HG03135 (cell line): ENCODE results near the gene LDLRAD4.

Experiments
- ATAC-seq: cut with Tn5 transposase; IDR thresholded peaks from one replicate; pipeline ENCODE4 v1.9.1; 2021; ENCODE audit warnings: mild to moderate bottlenecking, moderate library complexity; ENCODE audit not compliant: unreplicated experiment

The LDLRAD4 gene

DNA sequence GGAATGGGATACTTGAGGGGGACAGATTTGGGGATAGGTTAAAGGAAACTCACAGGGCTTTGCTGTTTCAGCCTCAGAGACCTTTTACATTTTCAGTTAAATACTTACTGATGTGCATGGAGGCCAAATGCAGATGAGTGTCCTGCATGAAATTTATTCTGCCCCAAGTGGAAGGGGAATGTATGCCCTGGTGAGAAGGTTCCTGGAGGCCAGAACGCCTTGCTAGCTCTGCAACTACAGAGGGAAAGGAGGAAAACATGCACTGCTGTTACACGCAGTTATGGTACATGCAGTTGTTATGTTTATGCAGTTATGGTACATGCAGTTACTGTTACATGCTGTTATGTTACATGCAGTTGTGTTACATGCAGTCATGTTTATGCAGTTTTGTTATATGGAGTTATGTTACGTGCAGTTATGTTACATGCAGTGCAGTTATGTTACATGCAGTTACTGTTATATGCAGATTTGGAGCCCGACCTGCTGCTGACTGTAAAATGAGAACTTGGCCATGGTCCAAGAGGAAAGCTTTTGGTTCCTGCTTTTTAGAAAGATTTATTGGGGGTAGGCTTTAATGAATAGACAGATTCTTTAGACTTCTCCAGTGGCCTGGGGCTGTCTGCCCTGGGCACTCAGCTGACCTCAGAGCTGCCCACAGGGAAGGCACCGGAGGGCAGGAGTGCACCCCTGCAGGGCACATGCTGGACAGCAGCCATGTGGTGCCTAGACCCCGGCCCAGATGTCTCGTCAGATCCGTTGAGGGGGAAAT lies 84.1 kb downstream of the LDLRAD4 start:
- no peak for ATAC-seq

DNA sequence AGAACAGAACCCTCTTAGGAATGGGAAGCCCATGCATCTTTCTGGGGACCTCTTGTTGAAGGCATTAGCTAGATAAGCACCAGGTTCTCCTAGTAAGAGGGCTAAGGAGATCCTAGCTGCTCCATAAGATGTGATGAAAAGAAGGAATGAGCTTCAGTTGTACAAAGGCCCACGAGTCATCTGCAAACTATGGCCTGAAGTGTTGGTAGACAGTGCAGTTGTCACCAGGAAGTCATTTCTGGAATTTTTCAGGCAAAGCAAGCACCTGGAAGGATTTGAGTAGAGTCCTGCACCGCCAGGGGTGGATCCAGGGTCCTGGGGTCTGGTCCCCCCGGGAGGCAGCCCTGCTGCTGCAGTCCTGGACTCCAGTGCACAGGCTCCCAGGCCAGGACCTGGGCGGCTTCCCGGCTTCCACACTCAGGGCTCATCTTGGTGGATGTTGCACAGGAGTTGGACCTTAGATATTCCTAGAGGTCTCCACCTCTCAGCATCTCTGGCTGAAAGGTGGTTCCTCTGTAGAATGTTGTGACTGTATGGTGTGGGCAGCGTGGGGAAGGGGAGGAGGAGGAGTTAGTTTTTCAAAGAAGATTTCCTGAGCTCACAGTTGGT lies 85.3 kb downstream of the LDLRAD4 start:
- no peak for ATAC-seq

DNA sequence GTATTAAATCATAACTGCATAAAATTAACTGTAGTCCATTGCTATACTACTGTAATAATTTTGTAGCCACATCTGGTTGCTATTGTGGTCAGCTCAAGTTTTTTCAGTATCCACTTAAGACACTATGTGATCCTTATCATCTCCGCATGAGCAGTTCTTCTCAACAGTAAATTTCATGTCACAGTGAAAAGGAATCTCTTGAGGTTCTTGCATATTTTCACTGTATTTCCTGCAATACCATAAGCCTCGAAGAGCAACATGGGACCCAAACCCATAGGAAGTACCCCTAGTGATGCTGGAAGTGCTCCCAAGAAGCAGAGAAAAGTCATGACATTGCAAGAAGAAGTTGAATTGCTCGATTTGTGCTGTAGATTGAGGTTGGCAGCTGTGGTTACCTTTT lies 86.7 kb downstream of the LDLRAD4 start:
- no peak for ATAC-seq

DNA sequence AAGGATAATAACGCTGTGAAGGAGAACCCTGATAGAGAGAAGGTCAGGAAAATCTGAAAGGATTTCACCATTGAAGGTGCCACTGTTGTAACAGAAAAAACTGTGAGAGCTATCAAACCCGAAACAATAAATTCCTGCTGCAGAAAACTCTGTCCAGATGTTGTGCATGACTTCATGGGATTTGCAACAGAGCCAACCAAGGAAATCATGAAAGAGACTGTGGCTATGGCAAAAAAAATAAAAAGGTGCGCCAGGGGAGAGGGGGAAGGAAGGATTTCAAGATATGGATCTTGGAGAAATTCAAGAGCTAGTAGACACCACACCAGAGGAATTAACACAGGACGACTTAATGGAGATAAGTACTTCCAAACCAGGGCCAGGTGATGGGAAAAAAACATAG lies 88.0 kb downstream of the LDLRAD4 start:
- no peak for ATAC-seq

DNA sequence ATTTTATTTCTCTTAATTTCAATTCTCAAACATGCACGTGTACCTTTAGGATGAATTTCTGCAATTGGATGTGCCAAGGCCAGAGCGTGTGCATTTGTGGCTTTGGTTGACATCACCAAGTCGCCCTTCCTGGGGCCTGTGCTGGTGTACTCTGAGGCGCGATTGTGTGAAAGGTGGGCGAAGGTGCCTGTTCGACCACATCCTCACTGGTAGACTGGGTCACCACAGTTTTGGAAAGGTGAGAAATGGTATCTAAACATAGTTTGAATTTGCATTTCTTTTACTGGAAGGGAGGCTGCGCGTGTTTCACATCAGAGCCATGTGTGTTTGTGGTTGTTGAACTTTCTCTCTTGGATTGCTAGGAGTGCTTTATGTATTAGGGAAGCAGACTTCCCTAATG lies 89.8 kb downstream of the LDLRAD4 start:
- no peak for ATAC-seq

DNA sequence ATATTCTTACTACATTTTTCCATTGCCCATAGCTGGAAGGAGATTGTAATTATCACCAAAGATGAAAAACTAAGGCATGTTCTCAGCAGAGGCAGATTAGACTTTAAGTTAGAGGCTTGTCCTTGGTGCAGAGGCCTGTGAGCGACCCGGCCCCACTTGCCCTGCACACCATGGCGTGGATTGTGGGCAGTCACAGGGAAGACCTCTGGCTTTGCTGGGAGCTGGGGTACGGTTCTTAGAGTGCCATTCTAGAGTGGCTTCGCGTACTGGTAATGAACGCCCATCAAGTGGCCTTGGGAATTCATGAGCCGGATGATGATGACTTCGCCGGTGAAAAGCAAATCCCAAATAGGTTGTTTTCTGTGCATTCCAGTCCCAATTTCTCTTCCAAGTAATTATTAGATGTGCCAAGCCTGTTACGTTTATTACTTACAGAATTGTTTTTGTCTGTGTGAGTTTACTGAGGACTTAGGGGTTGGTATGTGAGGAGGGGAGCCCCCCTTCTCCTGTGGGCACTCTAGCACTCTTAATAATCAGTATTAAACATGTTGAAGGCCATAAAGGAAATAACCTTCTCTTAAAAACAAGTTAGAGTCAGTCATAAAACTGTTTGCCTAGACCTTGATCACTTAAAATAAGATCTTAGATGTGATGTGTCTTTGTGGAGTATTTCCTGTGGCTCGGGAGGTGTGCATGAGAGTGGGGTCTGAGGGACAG lies 90.6 kb downstream of the LDLRAD4 start:
- no peak for ATAC-seq

DNA sequence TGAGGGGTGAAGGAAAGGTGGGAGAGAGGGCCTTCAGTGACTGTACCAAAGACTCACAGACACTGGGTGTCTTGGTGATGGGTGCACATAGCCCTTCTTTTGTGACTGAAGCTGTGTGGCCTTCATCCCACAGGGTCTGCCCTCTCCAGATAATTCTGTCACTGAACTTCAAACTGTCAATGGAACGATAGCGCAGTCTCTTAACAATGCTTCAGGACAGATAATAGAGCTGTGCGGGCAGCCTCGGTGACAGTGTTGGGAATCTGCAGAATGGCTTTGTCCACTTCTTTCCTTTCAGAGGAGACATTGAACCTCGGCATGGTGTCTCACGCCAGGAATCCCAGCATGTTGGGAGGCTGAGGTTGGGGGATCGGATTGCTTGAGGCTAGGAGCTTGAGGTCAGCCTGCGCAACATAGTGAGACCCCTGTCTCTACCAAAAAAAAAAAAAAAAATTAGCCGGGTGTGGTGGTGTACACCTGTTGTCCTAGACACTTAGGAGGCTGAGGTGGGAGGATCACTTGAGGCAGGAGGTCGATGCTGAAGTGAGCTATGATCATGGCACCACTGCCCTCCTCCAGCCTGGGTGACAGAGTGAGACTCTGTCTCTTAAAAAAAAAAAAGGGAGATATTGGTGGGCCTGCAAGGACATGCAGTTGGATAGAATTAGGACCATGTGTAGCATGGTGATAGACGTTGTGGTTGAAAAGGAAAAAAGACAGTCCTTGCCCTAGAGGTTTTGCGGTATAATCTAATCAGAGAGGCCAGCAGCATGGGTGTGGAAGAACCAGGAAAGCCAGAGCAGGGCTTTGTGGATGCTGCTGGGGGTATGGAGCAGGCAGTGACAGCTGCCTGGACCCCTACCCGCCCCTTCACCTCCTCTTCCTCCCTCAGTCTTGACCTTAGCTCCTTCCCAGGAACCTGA lies 91.4 kb downstream of the LDLRAD4 start:
- no peak for ATAC-seq

DNA sequence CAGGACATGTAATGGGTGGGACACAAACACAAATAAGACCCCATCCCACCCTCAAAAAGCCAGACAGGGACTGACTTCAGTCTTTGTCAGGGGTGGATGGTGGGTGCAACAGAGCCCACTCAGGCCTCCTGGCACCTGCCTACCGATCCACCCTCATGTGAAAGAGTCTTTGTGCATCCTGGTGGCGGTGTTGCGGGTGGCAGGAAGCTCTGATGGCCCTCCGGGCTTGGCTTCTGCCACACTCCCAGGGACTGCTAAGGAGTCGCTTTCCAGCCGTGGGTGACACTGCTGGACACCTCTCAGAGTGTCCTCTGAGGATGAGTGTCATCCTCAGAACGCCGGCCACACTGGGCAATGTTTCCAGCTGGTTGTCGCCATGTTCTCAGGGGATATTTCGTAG lies 92.6 kb downstream of the LDLRAD4 start:
- ATAC-seq = no peak

DNA sequence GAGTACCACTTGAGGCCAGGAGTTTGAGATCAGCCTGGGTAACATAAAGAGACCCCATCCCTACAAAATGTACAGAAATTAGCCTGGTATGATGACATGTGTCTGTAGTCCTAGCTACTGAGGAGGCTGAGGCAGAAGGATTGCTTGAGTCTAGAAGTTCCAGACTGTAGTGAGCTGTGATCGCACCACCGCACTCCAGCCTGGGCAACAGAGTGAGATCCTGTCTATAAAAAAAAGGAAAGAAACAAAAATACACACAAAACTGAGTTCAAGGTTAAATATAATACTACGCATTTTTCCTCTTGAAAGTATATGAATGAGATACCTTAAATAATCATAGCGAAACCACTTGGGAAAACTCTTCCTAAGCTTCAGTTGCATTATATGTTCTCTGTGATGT lies 94.0 kb downstream of the LDLRAD4 start:
- no peak for ATAC-seq

DNA sequence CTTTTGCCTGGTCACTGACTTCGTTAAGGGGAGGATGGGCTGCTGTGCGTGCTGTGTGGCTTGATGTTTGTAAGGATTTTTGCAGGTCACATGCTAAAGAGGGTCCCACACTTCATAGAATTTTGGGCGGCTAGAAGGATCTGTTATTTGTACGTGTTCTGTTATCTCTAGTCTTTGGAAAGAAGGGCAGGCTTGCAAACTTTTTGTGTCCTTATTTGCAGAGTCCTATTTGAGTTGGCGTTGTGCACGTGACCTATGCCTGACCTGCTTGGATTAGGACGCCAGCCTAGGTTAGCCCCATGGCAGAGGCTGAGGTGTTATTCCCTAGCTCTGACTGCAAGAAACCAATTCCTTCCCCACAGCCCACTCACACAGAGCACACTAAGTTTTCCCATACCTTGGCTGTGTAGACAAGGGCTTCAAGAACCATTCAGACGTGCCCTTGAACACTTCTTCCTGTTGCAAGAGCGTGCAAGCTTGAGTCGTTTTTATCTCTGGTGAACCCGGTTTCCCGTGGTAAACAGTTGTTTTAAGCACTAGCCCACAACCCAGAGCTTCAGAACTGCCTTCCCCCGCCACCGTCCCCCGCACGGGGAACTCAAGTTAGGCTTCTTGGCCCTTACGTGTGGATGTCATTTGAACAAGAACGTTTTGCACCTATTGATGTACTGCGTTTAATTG lies 94.6 kb downstream of the LDLRAD4 start:
- no peak for ATAC-seq

DNA sequence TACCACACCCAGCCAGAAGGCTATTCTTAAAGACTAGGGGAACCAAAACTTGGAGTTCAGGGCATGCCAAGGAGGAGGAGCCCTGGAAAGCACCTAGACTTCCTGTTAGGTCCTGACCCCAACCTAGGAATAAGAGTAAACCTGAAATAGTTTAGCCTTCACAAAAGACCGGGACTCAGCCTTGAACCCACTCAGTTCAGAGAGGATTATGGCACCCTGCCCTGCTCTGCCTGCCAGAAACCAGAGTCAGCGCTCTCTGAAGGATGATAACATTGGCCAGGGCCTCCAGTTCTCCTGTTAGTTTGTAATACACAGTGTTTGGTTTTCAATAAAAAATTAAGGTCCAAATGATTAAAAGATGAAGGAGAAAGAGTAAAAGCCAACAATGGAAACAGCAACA lies 96.4 kb downstream of the LDLRAD4 start:
- no peak for ATAC-seq

DNA sequence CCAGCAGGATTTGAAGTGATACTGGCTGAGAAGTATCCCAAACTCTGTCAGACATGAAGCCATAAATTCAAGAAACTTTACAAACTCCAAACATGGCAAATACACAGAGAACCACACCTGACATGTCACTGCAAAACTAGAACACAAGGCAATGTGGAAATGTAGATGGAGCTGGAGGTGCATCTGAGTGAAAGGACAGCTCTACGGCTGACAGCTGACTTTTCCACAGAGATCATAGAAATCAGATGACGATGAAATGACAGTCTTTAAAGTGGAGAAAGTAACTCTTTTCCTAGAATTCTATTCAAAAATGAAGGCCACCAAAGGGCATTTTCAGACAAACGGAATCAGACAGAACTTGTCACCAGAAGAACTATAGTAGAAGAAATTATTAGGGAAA lies 97.5 kb downstream of the LDLRAD4 start:
- ATAC-seq = no peak

DNA sequence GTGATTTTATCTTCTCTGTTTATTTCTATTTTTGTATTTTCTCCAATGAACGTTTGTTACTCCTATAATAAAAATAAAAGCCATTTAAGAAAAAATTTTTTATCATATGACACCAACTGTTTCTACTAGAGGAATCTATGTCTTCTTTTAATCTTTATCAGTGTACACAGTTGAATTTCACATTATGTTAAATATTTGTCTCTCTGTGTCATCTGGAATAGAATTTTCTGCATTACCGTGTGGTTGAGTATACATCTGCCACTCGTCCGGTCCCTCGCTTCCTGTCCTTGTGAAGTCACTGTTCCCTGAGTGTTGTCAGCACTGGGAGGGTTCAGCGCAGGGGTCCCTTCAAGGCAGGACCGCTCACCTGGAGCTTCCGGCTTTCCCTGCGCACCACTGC lies 99.2 kb downstream of the LDLRAD4 start:
- no peak for ATAC-seq

DNA sequence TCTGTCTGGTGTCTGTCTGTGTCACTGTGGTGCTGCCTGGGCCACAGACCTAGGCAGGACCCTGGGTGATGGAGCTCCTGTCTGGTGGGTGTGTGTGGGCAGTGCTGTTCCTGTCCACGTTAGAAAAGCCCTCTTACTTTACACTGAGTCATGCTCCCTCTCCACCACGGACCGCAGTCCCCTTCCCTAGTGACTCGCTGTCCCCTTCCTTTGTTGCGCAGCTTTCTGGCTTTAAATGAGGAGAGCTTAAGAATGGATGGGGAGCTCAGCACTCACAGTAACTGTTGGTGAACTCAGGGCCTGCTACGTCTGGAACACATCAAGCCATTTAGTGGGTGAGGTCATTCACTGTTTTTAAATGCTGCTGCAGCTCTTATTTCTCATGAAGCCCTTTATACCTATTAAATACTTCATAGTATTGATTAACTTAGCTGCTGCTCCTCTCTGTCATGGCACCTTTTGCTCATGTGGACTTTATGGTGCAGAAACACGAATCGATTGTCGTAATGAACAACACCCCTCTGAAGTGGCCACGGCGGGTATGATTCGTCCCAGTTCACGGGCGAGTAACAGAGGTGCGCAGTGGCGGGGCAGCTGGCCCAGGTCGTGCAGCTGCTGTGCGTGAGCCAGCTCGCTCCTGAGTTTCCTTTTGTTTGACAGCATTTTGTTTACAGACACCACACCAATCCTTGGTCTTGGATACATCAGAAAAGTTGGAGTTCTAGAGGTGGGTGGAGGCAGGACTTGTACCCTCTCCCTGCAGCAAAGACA lies 100.4 kb downstream of the LDLRAD4 start:
- no peak for ATAC-seq

DNA sequence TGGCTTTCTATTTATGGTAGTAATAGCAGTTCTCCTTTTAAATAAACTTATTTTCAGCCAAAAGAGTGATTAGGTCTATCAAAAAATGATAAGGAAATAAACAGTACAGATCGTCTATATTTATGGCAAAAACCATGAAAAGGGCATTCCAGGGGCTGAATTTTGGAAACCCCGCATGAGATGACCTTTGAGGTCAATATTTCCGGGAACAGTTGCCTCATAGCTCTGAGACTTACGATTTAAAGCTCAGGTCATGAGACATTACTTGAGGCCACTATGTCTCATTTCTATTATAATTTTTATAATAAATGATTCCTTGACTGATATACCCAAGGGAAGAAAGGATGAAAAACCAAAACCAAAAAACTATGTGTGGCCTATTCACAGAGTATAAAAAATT lies 101.1 kb downstream of the LDLRAD4 start:
- no peak for ATAC-seq

DNA sequence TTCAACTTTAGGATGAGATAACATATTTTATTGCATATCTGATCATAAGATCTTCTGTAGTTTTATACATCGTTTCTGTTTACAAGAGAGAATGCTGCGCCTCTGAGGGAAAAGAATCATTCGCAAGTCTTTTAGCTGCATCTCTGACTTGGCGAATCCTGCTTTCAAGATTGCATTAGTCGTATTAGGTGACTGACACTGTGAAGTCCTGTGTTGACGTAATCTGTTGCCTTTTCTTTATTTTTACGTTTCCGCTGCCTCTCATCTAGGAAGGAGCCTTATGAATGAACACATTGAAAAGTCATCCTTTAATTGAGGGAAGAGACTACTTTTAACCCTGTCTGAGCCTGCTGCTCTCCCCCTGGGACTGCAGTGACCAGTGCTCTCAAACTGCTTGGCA lies 101.5 kb downstream of the LDLRAD4 start:
- ATAC-seq = no peak

DNA sequence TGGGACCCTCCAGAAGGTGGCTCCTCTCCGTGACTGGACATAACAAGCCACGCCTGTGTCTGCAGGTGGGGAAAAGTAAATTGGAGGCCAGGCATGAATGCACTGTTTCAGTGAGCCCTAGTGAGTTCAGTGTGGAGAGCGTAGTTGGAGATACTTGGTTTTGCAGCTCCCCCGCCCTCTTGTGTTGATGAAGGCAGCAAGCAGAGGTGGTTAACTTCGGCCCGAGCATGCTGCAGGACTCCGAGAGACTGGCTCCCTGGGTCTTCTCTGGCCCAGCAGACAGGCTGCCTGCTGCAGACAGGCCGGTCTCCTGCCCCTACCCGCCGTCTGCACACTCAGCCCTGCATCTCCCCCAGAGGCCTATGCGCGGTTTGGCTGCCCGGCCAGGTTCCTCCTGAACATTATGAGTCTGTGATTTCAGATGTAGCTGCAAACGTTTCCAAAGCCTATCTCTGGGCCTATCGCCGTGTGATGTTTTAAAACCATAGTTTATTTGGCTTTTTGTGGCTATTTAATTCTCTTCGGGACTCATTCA lies 102.4 kb downstream of the LDLRAD4 start:
- ATAC-seq = no peak

DNA sequence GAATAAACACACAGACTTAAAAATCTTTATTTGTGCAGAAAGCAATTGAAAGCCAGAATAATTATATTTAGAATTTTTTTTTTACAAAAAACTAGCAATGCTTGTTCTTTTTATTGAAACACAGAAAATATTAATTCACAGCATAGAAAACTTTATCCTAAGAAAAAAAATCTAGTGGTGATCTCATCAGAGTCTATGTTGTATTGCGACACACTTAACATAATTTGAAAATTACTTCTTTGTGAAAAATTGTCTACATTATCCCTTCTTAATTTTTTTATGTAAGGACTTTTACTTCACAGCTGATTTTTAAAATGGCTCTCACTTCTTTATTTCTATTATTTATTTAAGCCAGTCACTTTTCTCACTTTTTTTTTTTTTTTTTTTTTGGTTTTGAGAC lies 103.4 kb downstream of the LDLRAD4 start:
- ATAC-seq = no peak

DNA sequence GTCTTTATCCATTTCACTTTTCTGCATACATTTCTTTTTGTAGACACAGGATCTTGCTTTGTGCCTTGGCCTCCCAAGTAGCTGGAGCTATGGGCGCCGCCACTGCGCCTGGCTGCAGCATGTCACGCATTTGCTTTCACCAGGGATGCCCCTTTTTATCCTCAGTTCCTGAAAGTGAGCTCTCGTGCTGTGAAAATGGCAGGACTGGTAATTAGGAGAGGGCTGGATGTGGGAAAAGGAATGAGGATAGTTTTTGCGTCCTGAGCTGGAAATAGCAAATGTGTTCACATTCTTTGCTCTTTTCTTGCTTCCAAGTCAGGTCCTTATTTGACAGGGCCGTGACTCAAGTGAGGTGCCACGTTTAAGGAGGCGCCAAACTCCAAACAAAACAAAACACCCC lies 104.6 kb downstream of the LDLRAD4 start:
- ATAC-seq = no peak

DNA sequence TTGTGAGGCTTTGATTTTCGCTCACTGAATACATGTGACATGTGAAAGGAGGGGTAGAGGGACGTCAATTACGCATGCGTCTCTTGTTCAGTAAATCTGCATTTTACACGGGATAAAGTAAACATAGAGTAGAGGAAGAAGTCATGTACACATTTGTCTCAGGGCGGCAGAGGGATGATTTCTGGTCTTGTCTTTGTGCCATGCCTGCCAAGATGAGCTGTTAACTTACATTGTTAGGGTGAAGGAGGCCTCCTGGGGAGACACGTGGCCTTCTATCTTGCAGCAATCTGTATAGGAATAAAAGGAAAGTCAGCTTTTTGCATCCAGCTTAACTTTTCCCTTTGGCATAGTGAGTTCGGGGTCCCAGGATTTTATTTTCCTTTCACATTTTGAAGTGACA lies 106.3 kb downstream of the LDLRAD4 start:
- ATAC-seq = no peak
